Measurements from ENCODE around the gene EFHC2. TPM values are rescaled to one million over a fixed set of nuclear protein-coding genes. Genes with fewer than 3 reads are reported as not detected.

Gene EFHC2
- total RNA-seq, 1 experiment from 2014 or later, result 0.28 TPM

DNA sequence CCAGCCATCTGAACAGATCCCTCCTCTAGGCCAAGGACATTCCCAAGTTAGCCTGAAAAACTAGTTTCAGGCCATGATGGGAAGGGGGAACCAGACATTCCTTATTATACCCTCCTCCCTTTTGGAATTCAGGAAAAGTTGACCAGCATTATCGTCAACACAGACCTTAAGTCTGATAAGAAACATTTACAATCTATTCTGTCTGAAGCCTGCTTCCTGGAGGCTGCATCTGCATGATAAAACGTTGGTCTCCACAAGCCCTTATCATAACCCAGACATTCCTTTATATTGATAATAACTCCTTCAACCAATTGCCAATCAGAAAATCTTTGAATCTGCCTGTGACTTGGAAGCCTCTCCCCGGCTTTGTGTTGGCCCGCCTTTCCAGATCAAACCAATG, 44.3 kb downstream of the EFHC2 start:
- ChIA-PET CTCF (no interaction called here), POLR2A (no interaction called here)
- H3K9me3 ChIP-seq (ENCODE audit: control insufficient read depth, insufficient read depth, low read depth, low read length), result no peaks in the 10 kb centered on the region
- no TSS peak for BruUV-seq (replicated peaks)
- DNase-seq (ENCODE audit: low read depth, low spot score), result no peak
- no peak for ATAC-seq
- H3K27me3 ChIP-seq (ENCODE audit: control insufficient read depth, insufficient read depth, low read length), result no peaks in the 10 kb centered on the region
- intact Hi-C loops (cut with micrococcal nuclease; ENCODE audit: unreplicated experiment) (no loop called here), in situ Hi-C loops (cut with HindIII; ENCODE audit: low pct_unique_long_range_greater_than_20kb, low sequenced_read_pairs) (no loop called here)
- no peak overlapping the region for H3K27ac ChIP-seq (ENCODE audit: low read length)
- no peak overlapping the region for H3K4me3 ChIP-seq (ENCODE audit: low read depth in 2 of 2, low read length in 2 of 2)
- H3K4me1 ChIP-seq (ENCODE audit: control insufficient read depth, insufficient read depth, low read length), result no peaks in the 10 kb centered on the region
- TF ChIP-seq SIN3A (IDR thresholded peaks at IDR 0.05; ENCODE audit: borderline replicate concordance, insufficient read depth, low read depth, low read length) (no peak), CTCF (IDR thresholded peaks at IDR 0.05) (no peak), POLR2AphosphoS5 (IDR thresholded peaks at IDR 0.05; ENCODE audit: low read depth, low read length) (no peak), TCF7L2 (IDR thresholded peaks at IDR 0.05; ENCODE audit: low read depth, low read length) (no peak)
- TF ChIP-seq, protein P1, sequence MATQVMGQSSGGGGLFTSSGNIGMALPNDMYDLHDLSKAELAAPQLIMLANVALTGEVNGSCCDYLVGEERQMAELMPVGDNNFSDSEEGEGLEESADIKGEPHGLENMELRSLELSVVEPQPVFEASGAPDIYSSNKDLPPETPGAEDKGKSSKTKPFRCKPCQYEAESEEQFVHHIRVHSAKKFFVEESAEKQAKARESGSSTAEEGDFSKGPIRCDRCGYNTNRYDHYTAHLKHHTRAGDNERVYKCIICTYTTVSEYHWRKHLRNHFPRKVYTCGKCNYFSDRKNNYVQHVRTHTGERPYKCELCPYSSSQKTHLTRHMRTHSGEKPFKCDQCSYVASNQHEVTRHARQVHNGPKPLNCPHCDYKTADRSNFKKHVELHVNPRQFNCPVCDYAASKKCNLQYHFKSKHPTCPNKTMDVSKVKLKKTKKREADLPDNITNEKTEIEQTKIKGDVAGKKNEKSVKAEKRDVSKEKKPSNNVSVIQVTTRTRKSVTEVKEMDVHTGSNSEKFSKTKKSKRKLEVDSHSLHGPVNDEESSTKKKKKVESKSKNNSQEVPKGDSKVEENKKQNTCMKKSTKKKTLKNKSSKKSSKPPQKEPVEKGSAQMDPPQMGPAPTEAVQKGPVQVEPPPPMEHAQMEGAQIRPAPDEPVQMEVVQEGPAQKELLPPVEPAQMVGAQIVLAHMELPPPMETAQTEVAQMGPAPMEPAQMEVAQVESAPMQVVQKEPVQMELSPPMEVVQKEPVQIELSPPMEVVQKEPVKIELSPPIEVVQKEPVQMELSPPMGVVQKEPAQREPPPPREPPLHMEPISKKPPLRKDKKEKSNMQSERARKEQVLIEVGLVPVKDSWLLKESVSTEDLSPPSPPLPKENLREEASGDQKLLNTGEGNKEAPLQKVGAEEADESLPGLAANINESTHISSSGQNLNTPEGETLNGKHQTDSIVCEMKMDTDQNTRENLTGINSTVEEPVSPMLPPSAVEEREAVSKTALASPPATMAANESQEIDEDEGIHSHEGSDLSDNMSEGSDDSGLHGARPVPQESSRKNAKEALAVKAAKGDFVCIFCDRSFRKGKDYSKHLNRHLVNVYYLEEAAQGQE (IDR thresholded peaks at IDR 0.05; ENCODE audit: insufficient read depth in 1 of 2, low read depth in 2 of 2, low read length in 1 of 2), result no peak
- H3K36me3 ChIP-seq (ENCODE audit: control insufficient read depth, insufficient read depth, low read length), result no peaks in the 10 kb centered on the region

- in situ Hi-C loops (cut with HindIII; ENCODE audit: low pct_unique_long_range_greater_than_20kb, low sequenced_read_pairs) (no loop called here), intact Hi-C loops (cut with micrococcal nuclease; ENCODE audit: unreplicated experiment) (no loop called here)
- Histone ChIP-seq H3K4me3 (ENCODE audit: low read depth in 2 of 2, low read length in 2 of 2) (no peak overlapping the region), H3K27ac (ENCODE audit: low read length) (no peak overlapping the region), H3K9me3 (ENCODE audit: control insufficient read depth, insufficient read depth, low read depth, low read length) (no peaks in the 10 kb centered on the region), H3K4me1 (ENCODE audit: control insufficient read depth, insufficient read depth, low read length) (no peaks in the 10 kb centered on the region), H3K36me3 (ENCODE audit: control insufficient read depth, insufficient read depth, low read length) (no peaks in the 10 kb centered on the region), H3K27me3 (ENCODE audit: control insufficient read depth, insufficient read depth, low read length) (no peaks in the 10 kb centered on the region)
- ChIA-PET POLR2A (interaction anchor here (0.6 kb wide), 1 partner anchor 12 kb away, joined by 8 read pairs; no protein-coding TSS in a partner anchor), CTCF (no interaction called here)
- DNase-seq (ENCODE audit: low read depth, low spot score), result no peak
- BruUV-seq (replicated peaks), result no TSS peak
- TF ChIP-seq, protein P1 (IDR thresholded peaks at IDR 0.05; ENCODE audit: insufficient read depth in 1 of 2, low read depth in 2 of 2, low read length in 1 of 2), result no peak
- no peak for ATAC-seq
Observed at GRCh38 chrX:44291468-44292092, 51.9 kb downstream of the EFHC2 start.
